ENCODE data around the gene RAPGEF2.

Gene RAPGEF2

DNA sequence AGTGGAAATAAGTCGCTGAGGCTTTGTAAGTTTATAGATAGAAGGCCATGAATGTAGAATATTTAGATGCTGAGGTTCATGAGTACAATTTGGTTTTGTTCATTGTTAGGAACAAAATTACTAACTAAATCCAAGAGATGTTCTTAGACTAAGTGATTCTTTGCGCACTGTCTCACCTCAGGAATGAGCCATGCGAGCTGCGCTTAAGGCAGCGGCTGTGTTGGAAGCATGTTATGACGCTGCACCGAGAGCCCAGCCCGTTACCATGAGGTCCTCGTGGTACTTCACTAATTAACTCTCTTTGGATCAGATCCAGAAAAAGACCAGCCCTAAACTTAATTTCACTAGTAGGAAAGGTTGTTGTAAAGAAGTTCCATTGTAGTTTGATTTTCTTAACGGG is 166.2 kb downstream of the RAPGEF2 start:
- in situ Hi-C loops (cut with HindIII; ENCODE audit: low sequenced_read_pairs), result no loop called here

DNA sequence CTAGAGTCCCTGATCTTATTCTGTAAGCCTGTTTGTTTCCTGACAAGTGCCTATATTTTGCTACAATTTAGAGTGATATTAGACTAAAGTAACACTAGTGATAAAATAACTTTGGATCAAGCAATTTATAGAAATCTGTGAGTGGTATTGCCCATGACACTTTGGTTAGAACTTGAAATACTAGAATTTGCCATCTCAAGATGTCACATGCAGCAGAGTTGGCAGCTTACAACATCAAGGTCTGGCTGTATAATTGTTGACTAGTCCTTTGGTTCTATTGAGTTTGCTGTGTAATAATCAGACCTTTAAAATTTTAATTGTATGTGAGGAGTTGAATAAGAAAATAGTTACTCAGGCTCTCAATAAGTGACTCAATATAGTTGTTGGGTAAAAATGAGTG is 167.1 kb downstream of the RAPGEF2 start:
- in situ Hi-C loops (cut with HindIII; ENCODE audit: low sequenced_read_pairs), result no loop called here

DNA sequence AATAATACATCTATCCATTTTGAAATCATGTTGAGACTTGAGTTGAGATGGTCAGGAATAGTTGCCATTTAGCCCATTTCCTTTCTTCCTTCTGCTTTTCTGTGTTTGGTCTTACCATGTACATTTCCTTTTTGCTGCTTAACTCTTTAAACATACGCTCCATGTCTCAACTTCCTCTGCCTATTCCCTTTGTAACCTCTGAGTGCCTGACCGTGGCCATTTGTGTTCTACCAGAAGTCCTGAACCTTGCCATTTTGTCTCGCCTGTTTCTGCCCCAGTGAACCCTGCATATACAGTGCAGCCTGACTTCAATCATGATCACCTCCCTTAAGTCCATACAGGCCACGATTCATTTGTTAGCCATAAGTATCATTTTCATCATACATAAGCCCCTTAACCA is 169.0 kb downstream of the RAPGEF2 start:
- in situ Hi-C loops (cut with HindIII; ENCODE audit: low sequenced_read_pairs), result no loop called here

- in situ Hi-C loops (cut with HindIII; ENCODE audit: low sequenced_read_pairs), result no loop called here
These were observed 169.6 kb downstream of the RAPGEF2 start for GRCh38 chr4:159272273-159273140.

- in situ Hi-C loops (cut with HindIII; ENCODE audit: low sequenced_read_pairs), result no loop called here
These were observed 170.2 kb downstream of the RAPGEF2 start for GRCh38 chr4:159273141-159273438.

DNA sequence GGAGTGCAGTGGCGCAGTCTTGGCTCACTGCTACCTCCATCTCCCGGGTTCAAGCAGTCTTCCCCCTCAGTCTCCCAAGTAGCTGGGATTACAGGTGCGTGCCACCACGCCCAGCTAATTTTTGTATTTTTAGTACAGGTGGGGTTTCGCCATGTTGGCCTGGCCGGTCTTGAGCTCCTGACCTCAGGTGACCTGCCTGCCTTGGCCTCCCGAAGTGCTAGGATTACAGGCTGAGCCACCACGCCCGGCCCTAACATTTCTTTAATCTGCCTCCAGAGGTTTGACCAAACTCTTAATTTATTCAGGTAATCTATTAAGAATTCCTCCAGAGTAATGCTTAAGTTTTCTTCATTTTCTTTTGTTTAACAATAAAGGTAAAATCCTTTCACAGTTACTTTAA is 171.0 kb downstream of the RAPGEF2 start:
- in situ Hi-C loops (cut with HindIII; ENCODE audit: low sequenced_read_pairs), result no loop called here

DNA sequence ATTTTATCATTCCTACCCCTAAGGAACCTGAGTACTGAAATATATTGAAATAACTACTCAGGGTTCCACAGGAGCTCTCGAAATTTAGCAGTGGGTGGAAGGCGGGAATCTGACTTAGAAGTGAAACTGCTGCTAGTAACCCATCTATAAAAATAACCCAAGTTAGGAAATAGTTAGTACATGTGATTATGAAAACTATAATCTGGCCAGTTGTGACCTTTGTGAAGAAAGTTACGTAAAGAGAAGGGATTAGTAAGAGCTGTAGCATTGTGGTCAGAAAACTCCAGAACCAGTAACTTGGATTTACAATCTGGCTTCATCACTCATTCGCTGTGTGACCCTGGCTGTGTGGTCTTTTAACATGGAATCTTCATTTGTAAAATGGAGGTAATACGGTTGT is 175.5 kb downstream of the RAPGEF2 start:
- in situ Hi-C loops (cut with HindIII; ENCODE audit: low sequenced_read_pairs), result no loop called here

DNA sequence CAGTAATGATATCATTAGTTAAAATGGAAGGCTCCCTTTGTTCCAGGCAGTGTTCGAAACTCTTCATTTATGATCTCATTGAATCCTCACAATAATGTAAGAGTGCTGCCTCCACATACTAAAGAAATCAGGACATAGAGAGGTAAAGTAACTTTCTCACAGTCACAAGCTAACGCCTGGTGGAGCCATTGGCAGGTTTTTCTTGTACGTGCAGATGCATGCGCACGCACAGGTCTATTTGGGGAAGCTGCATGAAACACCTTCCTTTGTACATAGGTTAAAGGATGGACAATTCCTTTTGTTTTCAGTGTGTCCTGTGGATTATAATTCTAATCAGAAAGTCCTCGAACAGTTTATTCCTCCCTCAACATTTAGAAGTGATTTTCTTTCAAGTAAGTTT is 176.2 kb downstream of the RAPGEF2 start:
- in situ Hi-C loops (cut with HindIII; ENCODE audit: low sequenced_read_pairs), result no loop called here

DNA sequence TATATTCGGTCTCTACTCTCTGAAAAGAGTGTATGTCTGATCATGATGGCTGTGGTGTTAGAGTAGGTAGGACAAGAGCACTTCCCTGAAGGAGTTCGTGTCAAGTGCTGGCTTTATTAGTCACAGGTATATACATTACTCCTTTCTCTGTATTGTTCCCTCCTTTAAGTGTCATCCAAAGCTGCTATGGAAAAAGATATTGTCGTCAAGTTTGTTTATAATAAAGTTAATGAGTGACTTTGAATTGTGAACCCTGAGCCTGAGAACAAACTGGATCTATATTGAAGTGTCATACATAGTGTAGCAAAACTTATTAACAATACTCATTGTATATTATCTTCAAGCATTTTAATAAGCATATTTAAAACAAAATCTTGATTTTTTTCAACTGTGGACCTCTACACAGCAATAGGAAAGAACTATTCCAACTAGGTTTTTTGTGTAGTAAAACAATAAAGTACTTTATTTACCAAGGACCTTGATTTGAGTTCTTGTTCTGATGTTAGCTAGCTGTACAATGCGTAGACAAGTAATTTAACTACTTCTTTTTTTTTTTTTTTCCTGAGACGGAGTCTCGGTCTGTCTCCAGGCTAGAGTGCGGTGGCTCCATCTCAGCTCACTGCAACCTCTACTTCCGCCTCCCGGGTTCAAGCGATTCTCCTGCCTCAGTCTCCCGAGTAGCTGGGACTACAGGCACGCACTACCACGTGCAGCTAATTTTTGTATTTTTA is 177.7 kb downstream of the RAPGEF2 start:
- in situ Hi-C loops (cut with HindIII; ENCODE audit: low sequenced_read_pairs), result no loop called here

GRCh38 chr4:159281771-159282170 is 178.9 kb downstream of the RAPGEF2 start:
- in situ Hi-C loops (cut with HindIII; ENCODE audit: low sequenced_read_pairs), result no loop called here

- in situ Hi-C loops (cut with HindIII; ENCODE audit: low sequenced_read_pairs), result no loop called here
These were observed 179.4 kb downstream of the RAPGEF2 start for GRCh38 chr4:159282329-159282728.

GRCh38 chr4:159282944-159283343 is 180.1 kb downstream of the RAPGEF2 start:
- in situ Hi-C loops (cut with HindIII; ENCODE audit: low sequenced_read_pairs), result no loop called here

- in situ Hi-C loops (cut with HindIII; ENCODE audit: low sequenced_read_pairs), result no loop called here
These were observed 180.8 kb downstream of the RAPGEF2 start for GRCh38 chr4:159283696-159284095.

DNA sequence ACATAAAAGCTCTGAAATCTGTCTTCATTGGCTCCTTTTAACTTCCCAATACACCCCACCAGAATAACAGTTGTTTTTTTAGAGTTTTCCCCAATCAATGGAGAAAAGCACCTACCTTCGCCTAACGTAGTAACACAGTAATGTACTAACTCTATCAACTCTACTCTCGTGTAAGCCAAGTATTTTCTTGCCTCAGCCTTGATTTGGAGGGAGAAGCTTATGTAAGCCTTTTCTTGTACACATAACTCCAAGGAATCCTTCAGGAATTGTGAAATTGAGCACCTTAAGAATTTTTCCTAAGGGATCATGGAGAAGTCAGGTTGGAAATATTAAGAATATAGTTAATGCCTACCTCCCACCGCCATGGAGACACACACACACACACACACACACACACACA is 181.2 kb downstream of the RAPGEF2 start:
- in situ Hi-C loops (cut with HindIII; ENCODE audit: low sequenced_read_pairs), result no loop called here

- in situ Hi-C loops (cut with HindIII; ENCODE audit: low sequenced_read_pairs), result no loop called here
These were observed 181.9 kb downstream of the RAPGEF2 start for GRCh38 chr4:159284733-159285132.

DNA sequence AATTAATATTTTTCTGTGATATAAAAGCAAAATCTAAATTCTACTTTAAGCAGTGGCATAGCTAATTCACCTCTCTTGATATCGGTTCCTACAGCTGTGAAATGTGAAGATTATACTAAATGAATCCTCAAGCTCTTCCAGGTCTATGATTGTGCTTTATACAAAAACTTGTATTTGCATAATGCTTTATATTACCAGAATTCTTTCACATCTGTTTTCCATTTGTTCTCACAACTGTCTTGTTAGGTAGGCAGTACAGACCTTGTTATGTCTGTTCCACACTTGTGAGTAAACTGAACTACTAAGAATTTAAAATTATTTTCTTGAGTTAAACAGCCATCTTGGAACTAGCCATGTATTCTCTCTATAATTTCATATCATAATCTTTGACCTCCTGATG is 184.9 kb downstream of the RAPGEF2 start:
- in situ Hi-C loops (cut with HindIII; ENCODE audit: low sequenced_read_pairs), result no loop called here

- in situ Hi-C loops (cut with HindIII; ENCODE audit: low sequenced_read_pairs), result no loop called here
These were observed 186.8 kb downstream of the RAPGEF2 start for GRCh38 chr4:159289682-159290081.

- in situ Hi-C loops (cut with HindIII; ENCODE audit: low sequenced_read_pairs), result no loop called here
These were observed 187.6 kb downstream of the RAPGEF2 start for GRCh38 chr4:159290321-159291030.

GRCh38 chr4:159291176-159291575 is 188.3 kb downstream of the RAPGEF2 start:
- in situ Hi-C loops (cut with HindIII; ENCODE audit: low sequenced_read_pairs), result no loop called here

GRCh38 chr4:159292137-159292896 is 189.4 kb downstream of the RAPGEF2 start:
- in situ Hi-C loops (cut with HindIII; ENCODE audit: low sequenced_read_pairs), result no loop called here

All from DLD1 (cell line).